Measurements from ENCODE around the gene ITGA5. TPM values are rescaled to one million over a fixed set of nuclear protein-coding genes. Genes with fewer than 3 reads are reported as not detected.
A peak's percentile ranks its signal among the peaks of the same experiment; 100 is the strongest.

The ITGA5 gene
- total and polyA plus RNA-seq, 2 of the 13 experiments (the other 11 are each of a cell fraction or from before 2014, with no cell fraction given) = 0.20 to 0.40 TPM

GRCh38 chr12:54358945-54359761, 59.9 kb downstream of the ITGA5 start (continued):
- 0 out of 2 replicates have a peak, but pooled peaks have one; percentile 26 for TF ChIP-seq ZNF512 (CRISPR knock-in tag; IDR thresholded peaks at IDR 0.05)
- TF ChIP-seq RFXANK (CRISPR knock-in tag; IDR thresholded peaks at IDR 0.05) = peak; percentile 91; the same call in 1 of the 2 replicates
- TF ChIP-seq SNAPC4 (CRISPR knock-in tag; IDR thresholded peaks at IDR 0.05) = no peak
- no peak for TF ChIP-seq ZNF713 (CRISPR knock-in tag; IDR thresholded peaks at IDR 0.05)
- TF ChIP-seq CREB1 (IDR thresholded peaks at IDR 0.05) = peak; percentile 85
- TF ChIP-seq CREB1 (CRISPR knock-in tag; IDR thresholded peaks at IDR 0.05) = peak; percentile 87
- TF ChIP-seq ZNF354B (CRISPR knock-in tag; IDR thresholded peaks at IDR 0.05) = 0 out of 2 replicates have a peak, but pooled peaks have one; percentile 56
- no peak for TF ChIP-seq ZC3H4 (CRISPR knock-in tag; IDR thresholded peaks at IDR 0.05; ENCODE audit: borderline replicate concordance)
- TF ChIP-seq NONO (IDR thresholded peaks at IDR 0.05) = no peak
- TF ChIP-seq NONO (CRISPR knock-in tag; conservative IDR thresholded peaks at IDR 0.05) = peak; percentile 66
- no peak for TF ChIP-seq SRSF4 (IDR thresholded peaks at IDR 0.05; ENCODE audit: low read depth, low read length, poor library complexity, severe bottlenecking)
- TF ChIP-seq GMEB1 (CRISPR knock-in tag; IDR thresholded peaks at IDR 0.05; ENCODE audit: borderline replicate concordance) = no peak; the same call in 1 of the 2 replicates
- no peak for TF ChIP-seq ZNF570 (CRISPR knock-in tag; IDR thresholded peaks at IDR 0.05; ENCODE audit: borderline replicate concordance)
- peak; percentile 85; the same call in 1 of the 2 replicates for TF ChIP-seq PCBP1 (IDR thresholded peaks at IDR 0.05; ENCODE audit: borderline replicate concordance, low read depth, low read length)
- no peak for TF ChIP-seq ELF4 (CRISPR knock-in tag; IDR thresholded peaks at IDR 0.05; ENCODE audit: borderline replicate concordance)
- TF ChIP-seq ZNF737 (CRISPR knock-in tag; IDR thresholded peaks at IDR 0.05; ENCODE audit: borderline replicate concordance) = 0 out of 2 replicates have a peak, but pooled peaks have one; percentile 30
- peak; percentile 34 for TF ChIP-seq SKI (IDR thresholded peaks at IDR 0.05; ENCODE audit: partially characterized antibody)
- TF ChIP-seq MTERF4 (CRISPR knock-in tag; IDR thresholded peaks at IDR 0.05) = no peak
